ENCODE data around the gene ROBO2.

ROBO2 gene

GRCh38 chr3:77014226-77014625 is 25.7 kb upstream of the ROBO2 start:
- no peak for TF ChIP-seq CTCF (IDR thresholded peaks at IDR 0.05; ENCODE audit: control extremely low read depth, extremely low read depth, low read depth, missing control alignments)
- DNase-seq (ENCODE audit: extremely low spot score): no peak
- POLR2A ChIA-PET: no interaction called here
- CTCF ChIA-PET: no interaction called here

GRCh38 chr3:77025471-77025870 is 14.4 kb upstream of the ROBO2 start:
- no peak for DNase-seq (ENCODE audit: extremely low spot score)
- no peak for TF ChIP-seq CTCF (IDR thresholded peaks at IDR 0.05; ENCODE audit: control extremely low read depth, extremely low read depth, low read depth, missing control alignments)
- ChIA-PET CTCF (no interaction called here), POLR2A (no interaction called here)

- no peak for TF ChIP-seq CTCF (IDR thresholded peaks at IDR 0.05; ENCODE audit: control extremely low read depth, extremely low read depth, low read depth, missing control alignments)
- ChIA-PET CTCF (no interaction called here), POLR2A (no interaction called here)
- no peak for DNase-seq (ENCODE audit: extremely low spot score)
These were observed 12.8 kb upstream of the ROBO2 start for GRCh38 chr3:77026904-77027634.

GRCh38 chr3:77028005-77028404 is 11.9 kb upstream of the ROBO2 start:
- DNase-seq (ENCODE audit: extremely low spot score): no peak
- POLR2A ChIA-PET: no interaction called here
- CTCF ChIA-PET: no interaction called here
- TF ChIP-seq CTCF (IDR thresholded peaks at IDR 0.05; ENCODE audit: control extremely low read depth, extremely low read depth, low read depth, missing control alignments): no peak

GRCh38 chr3:77038468-77038929 is 1.4 kb upstream of the ROBO2 start:
- POLR2A ChIA-PET: no interaction called here
- TF ChIP-seq CTCF (IDR thresholded peaks at IDR 0.05; ENCODE audit: control extremely low read depth, extremely low read depth, low read depth, missing control alignments): peak; percentile 14
- peak; percentile 34 for DNase-seq (ENCODE audit: extremely low spot score)

GRCh38 chr3:77038930-77039605 is 831 bp upstream of the ROBO2 start:
- POLR2A ChIA-PET: no interaction called here
- CTCF ChIA-PET: interaction anchor here (0.7 to 0.9 kb wide), 2 partner anchors 26 to 184 kb away, joined by 3 read pairs; no protein-coding TSS in a partner anchor

More at GRCh38 chr3:77038468-77038929, 1.4 kb upstream of the ROBO2 start:
- CTCF ChIA-PET: interaction anchor here (0.7 to 1.1 kb wide), 3 partner anchors 26 to 282 kb away, joined by 3 read pairs; no protein-coding TSS in a partner anchor

More at GRCh38 chr3:77038930-77039605, 831 bp upstream of the ROBO2 start:
- TF ChIP-seq CTCF (IDR thresholded peaks at IDR 0.05; ENCODE audit: control extremely low read depth, extremely low read depth, low read depth, missing control alignments): no peak
- DNase-seq (ENCODE audit: extremely low spot score): peak; percentile 11

Measured in GM10248 (cell line).